ENCODE results near the gene PCDHGB1.

The PCDHGB1 gene

DNA sequence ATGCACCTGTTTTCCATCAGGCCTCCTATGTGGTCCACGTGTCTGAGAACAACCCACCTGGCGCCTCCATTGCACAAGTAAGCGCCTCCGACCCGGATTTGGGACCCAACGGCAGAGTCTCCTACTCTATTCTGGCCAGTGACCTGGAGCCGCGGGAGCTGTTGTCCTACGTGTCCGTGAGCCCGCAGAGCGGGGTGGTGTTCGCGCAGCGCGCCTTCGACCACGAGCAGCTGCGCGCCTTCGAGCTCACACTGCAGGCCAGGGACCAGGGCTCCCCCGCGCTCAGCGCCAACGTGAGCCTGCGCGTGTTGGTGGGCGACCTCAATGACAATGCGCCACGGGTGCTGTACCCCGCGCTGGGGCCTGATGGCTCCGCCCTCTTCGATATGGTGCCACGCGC, 1.7 kb downstream of the PCDHGB1 start:
- no peak for DNase-seq (ENCODE audit: low read depth)
- TF ChIP-seq, protein P1, sequence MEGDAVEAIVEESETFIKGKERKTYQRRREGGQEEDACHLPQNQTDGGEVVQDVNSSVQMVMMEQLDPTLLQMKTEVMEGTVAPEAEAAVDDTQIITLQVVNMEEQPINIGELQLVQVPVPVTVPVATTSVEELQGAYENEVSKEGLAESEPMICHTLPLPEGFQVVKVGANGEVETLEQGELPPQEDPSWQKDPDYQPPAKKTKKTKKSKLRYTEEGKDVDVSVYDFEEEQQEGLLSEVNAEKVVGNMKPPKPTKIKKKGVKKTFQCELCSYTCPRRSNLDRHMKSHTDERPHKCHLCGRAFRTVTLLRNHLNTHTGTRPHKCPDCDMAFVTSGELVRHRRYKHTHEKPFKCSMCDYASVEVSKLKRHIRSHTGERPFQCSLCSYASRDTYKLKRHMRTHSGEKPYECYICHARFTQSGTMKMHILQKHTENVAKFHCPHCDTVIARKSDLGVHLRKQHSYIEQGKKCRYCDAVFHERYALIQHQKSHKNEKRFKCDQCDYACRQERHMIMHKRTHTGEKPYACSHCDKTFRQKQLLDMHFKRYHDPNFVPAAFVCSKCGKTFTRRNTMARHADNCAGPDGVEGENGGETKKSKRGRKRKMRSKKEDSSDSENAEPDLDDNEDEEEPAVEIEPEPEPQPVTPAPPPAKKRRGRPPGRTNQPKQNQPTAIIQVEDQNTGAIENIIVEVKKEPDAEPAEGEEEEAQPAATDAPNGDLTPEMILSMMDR (conservative IDR thresholded peaks at IDR 0.05; ENCODE audit: control insufficient read depth, insufficient read depth, low read depth, low read length): no peak
- no peak overlapping the region for H3K4me3 ChIP-seq (ENCODE audit: control insufficient read depth, low read depth, low read length)

DNA sequence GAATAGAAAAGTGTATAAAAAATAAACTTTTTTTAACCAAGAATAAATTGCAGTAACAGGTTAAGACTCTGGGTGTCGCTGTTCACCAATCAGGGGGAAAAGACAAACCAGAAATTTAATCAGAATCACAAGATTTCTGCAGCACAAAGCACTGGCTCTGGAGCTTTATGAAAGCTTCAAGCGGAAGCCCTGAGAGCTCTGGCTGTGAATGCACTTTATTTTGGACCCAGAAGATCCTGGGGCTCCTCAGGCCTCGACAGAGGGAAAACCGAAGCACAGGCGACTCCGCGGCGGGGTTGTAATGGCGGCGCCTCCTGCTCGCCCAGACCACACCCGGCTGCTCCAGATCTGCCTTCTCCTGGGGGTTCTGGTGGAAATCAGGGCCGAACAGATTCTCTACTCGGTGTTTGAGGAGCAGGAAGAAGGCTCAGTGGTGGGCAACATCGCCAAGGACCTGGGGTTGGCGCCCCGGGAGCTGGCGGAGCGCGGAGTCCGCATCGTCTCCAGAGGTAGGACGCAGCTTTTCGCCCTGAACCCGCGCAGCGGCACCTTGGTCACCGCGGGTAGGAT, 5.1 kb downstream of the PCDHGB1 start, which contains the start of gene PCDHGA4:
Gene PCDHGA4 (plus strand): TSS at position 122 of the 570 bp plus-strand sequence. CDS start 87 bp downstream, at position 209.
- TF ChIP-seq, protein P1 (conservative IDR thresholded peaks at IDR 0.05; ENCODE audit: control insufficient read depth, insufficient read depth, low read depth, low read length): peak; percentile 57
- H3K4me3 ChIP-seq (ENCODE audit: control insufficient read depth, low read depth, low read length): peak within 1 kb of the TSS; percentile 37
- DNase-seq (ENCODE audit: low read depth): peak; percentile 33

DNA sequence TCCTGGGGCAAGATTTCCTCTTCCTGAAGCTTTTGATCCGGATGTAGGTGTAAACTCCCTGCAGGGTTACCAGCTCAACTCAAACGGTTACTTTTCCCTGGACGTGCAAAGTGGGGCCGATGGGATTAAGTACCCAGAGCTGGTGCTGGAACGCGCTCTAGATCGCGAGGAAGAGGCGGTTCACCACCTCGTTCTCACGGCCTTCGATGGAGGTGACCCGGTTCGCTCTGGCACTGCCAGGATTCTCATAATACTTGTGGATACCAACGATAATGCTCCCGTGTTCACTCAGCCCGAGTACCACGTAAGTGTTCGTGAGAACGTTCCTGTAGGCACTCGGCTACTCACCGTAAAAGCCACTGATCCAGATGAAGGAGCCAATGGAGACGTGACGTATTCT, 5.7 kb downstream of the PCDHGB1 start:
- TF ChIP-seq, protein P1 (conservative IDR thresholded peaks at IDR 0.05; ENCODE audit: control insufficient read depth, insufficient read depth, low read depth, low read length): no peak
- no peak overlapping the region for H3K4me3 ChIP-seq (ENCODE audit: control insufficient read depth, low read depth, low read length)
- no peak for DNase-seq (ENCODE audit: low read depth)

DNA sequence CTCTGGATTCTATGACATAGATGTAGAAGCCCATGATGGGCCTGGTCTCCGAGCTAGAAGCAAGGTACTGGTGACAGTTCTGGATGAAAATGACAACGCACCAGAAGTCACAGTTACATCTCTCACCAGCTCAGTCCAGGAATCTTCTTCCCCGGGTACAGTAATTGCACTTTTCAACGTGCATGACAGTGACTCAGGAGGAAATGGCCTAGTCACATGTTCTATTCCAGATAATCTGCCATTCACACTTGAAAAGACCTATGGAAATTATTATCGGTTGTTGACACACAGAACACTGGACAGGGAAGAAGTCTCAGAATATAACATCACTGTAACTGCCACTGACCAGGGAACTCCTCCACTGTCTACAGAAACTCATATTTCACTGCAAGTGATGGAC, 6.2 kb downstream of the PCDHGB1 start:
- H3K4me3 ChIP-seq (ENCODE audit: control insufficient read depth, low read depth, low read length): no peak overlapping the region
- DNase-seq (ENCODE audit: low read depth): no peak
- TF ChIP-seq, protein P1 (conservative IDR thresholded peaks at IDR 0.05; ENCODE audit: control insufficient read depth, insufficient read depth, low read depth, low read length): no peak

DNA sequence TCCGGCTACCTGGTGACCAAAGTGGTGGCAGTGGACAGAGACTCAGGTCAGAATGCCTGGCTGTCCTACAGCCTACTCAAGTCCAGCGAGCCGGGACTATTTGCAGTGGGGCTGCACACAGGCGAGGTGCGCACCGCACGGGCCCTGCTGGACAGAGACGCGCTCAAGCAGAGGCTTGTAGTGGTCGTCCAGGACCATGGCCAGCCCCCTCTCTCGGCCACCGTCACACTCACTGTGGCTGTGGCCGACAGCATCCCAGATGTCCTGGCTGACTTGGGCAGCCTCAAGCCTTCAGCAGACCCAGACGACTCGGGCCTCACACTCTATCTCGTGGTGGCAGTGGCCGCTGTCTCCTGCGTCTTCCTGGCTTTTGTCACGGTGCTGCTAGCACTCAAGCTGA, 7.1 kb downstream of the PCDHGB1 start:
- no peak overlapping the region for H3K4me3 ChIP-seq (ENCODE audit: control insufficient read depth, low read depth, low read length)
- TF ChIP-seq, protein P1 (conservative IDR thresholded peaks at IDR 0.05; ENCODE audit: control insufficient read depth, insufficient read depth, low read depth, low read length): no peak
- no peak for DNase-seq (ENCODE audit: low read depth)

DNA sequence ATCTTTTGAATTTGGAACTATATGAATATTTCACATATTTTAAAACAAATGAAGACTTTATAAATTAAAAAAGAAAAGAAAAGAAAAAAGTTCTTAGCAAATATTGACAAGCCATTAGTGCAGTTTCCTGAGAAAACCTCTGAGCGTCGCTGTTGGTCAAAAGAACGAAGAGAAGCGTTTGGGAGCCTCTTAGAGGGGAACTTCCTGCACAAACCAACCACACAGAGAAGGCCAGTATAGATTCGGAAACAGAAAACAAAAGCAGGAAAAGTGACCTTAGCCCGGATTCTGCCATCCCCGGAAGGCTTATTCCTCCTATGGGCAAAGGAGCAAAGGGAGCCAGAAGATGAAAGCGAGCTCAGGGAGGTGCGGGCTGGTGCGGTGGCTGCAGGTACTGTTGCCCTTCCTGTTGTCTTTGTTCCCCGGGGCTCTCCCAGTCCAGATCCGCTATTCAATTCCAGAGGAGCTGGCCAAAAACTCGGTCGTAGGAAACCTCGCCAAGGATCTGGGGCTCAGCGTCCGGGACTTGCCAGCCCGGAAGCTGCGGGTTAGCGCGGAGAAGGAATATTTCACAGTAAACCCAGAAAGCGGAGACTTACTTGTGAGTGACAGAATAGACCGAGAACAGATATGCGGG, 10.0 kb downstream of the PCDHGB1 start, which contains the start of gene PCDHGB2:
Gene PCDHGB2 (plus strand): TSS at position 205 of the 637 bp plus-strand sequence. CDS start 142 bp downstream, at position 347.
- DNase-seq (ENCODE audit: low read depth): peak; percentile 63
- TF ChIP-seq, protein P1 (conservative IDR thresholded peaks at IDR 0.05; ENCODE audit: control insufficient read depth, insufficient read depth, low read depth, low read length): peak; percentile 52
- H3K4me3 ChIP-seq (ENCODE audit: control insufficient read depth, low read depth, low read length): peak within 1 kb of the TSS; percentile 31

Measured in fibroblast of mammary gland (primary cell).